Measurements from ENCODE around the gene ABLIM1. TPM values are rescaled to one million over a fixed set of nuclear protein-coding genes. Genes with fewer than 3 reads are reported as not detected.

Gene ABLIM1
- polyA plus RNA-seq, 3 donors: 0.33 to 0.91 (median 0.57) TPM

GRCh38 chr10:114394531-114394930, 263.5 kb downstream of the ABLIM1 start:
- Histone ChIP-seq H4K20me1 (ENCODE audit: insufficient read depth, low read length) (no peaks in the 10 kb centered on the region), H3K27ac (ENCODE audit: low read depth in 1 of 2, low read length in 2 of 2) (no peak overlapping the region), H3K27me3 (ENCODE audit: control insufficient read depth in 2 of 2, insufficient read depth in 2 of 2, low read length in 2 of 2) (no peaks in the 10 kb centered on the region), H2AFZ (ENCODE audit: insufficient read depth, low read depth, low read length, poor library complexity, severe bottlenecking) (no peak overlapping the region), H3K36me3 (replicated peaks in 1 of 2; ENCODE audit: control insufficient read depth in 1 of 2, insufficient read depth in 2 of 2, low read length in 2 of 2) (no peaks in the 10 kb centered on the region), H3K4me2 (replicated peaks; ENCODE audit: extremely low read depth, low read length, poor library complexity, severe bottlenecking) (no peak overlapping the region), H3K4me3 (replicated peaks in 1 of 3; ENCODE audit: low read depth in 2 of 3, low read length in 3 of 3) (no peak overlapping the region), H3K9ac (ENCODE audit: insufficient read depth, low read length, poor library complexity, severe bottlenecking) (no peak overlapping the region), H3K79me2 (ENCODE audit: insufficient read depth, low read length) (no peaks in the 10 kb centered on the region), H3K9me3 (replicated peaks in 1 of 2; ENCODE audit: control insufficient read depth in 1 of 2, insufficient read depth in 1 of 2, low read length in 2 of 2) (no peaks in the 10 kb centered on the region), H3K4me1 (ENCODE audit: control insufficient read depth in 1 of 2, insufficient read depth in 2 of 2, low read length in 2 of 2) (no peaks in the 10 kb centered on the region)
- no peak for DNase-seq
- TF ChIP-seq CTCF (IDR thresholded peaks at IDR 0.05): no peak
- H3K9me3 Mint-ChIP-seq: no peaks in the 10 kb centered on the region
- H3K36me3 Mint-ChIP-seq: no peaks in the 10 kb centered on the region
- WGBS (ENCODE audit: insufficient coverage): 47% methylated on average over 4 of the region's 6 CpGs
- peaks cover 5 to 10% (median 8%) of the 10 kb centered on the region in 3 donors for H3K27me3 Mint-ChIP-seq (ENCODE audit: low read depth in 3 of 3)
- no peaks in the 10 kb centered on the region for H3K4me1 Mint-ChIP-seq
- intact Hi-C loops (cut with micrococcal nuclease): no loop called here
- H3K27ac Mint-ChIP-seq: peak overlapping the region in 1 of 7 donors; percentile 11
- H3K4me3 Mint-ChIP-seq: no peak overlapping the region

GRCh38 chr10:114393886-114394285, 264.2 kb downstream of the ABLIM1 start:
- peaks cover 5 to 11% (median 10%) of the 10 kb centered on the region in 3 donors for H3K27me3 Mint-ChIP-seq (ENCODE audit: low read depth in 3 of 3)
- no peaks in the 10 kb centered on the region for H3K36me3 Mint-ChIP-seq
- no peak overlapping the region for H3K4me3 Mint-ChIP-seq
- H3K27ac ChIP-seq (ENCODE audit: low read depth in 1 of 2, low read length in 2 of 2): no peak overlapping the region
- H3K4me1 ChIP-seq (ENCODE audit: control insufficient read depth in 1 of 2, insufficient read depth in 2 of 2, low read length in 2 of 2): no peaks in the 10 kb centered on the region
- H3K9ac ChIP-seq (ENCODE audit: insufficient read depth, low read length, poor library complexity, severe bottlenecking): no peak overlapping the region
- no peaks in the 10 kb centered on the region for H3K79me2 ChIP-seq (ENCODE audit: insufficient read depth, low read length)
- H4K20me1 ChIP-seq (ENCODE audit: insufficient read depth, low read length): no peaks in the 10 kb centered on the region
- no peaks in the 10 kb centered on the region for H3K4me1 Mint-ChIP-seq
- H3K27ac Mint-ChIP-seq: no peak overlapping the region
- no peak overlapping the region for H2AFZ ChIP-seq (ENCODE audit: insufficient read depth, low read depth, low read length, poor library complexity, severe bottlenecking)
- intact Hi-C loops (cut with micrococcal nuclease): no loop called here
- TF ChIP-seq CTCF (IDR thresholded peaks at IDR 0.05): no peak
- WGBS (ENCODE audit: insufficient coverage): 97% methylated on average over 5 of the region's 7 CpGs
- no peak for DNase-seq
- no peak overlapping the region for H3K4me2 ChIP-seq (replicated peaks; ENCODE audit: extremely low read depth, low read length, poor library complexity, severe bottlenecking)
- H3K9me3 Mint-ChIP-seq: no peaks in the 10 kb centered on the region
- H3K9me3 ChIP-seq (replicated peaks in 1 of 2; ENCODE audit: control insufficient read depth in 1 of 2, insufficient read depth in 1 of 2, low read length in 2 of 2): no peaks in the 10 kb centered on the region
- H3K27me3 ChIP-seq (ENCODE audit: control insufficient read depth in 2 of 2, insufficient read depth in 2 of 2, low read length in 2 of 2): no peaks in the 10 kb centered on the region
- no peaks in the 10 kb centered on the region for H3K36me3 ChIP-seq (replicated peaks in 1 of 2; ENCODE audit: control insufficient read depth in 1 of 2, insufficient read depth in 2 of 2, low read length in 2 of 2)
- H3K4me3 ChIP-seq (replicated peaks in 1 of 3; ENCODE audit: low read depth in 2 of 3, low read length in 3 of 3): no peak overlapping the region

All from CD14-positive monocyte (primary cell).